Measurements from ENCODE around the gene TTLL12.

Gene TTLL12

DNA sequence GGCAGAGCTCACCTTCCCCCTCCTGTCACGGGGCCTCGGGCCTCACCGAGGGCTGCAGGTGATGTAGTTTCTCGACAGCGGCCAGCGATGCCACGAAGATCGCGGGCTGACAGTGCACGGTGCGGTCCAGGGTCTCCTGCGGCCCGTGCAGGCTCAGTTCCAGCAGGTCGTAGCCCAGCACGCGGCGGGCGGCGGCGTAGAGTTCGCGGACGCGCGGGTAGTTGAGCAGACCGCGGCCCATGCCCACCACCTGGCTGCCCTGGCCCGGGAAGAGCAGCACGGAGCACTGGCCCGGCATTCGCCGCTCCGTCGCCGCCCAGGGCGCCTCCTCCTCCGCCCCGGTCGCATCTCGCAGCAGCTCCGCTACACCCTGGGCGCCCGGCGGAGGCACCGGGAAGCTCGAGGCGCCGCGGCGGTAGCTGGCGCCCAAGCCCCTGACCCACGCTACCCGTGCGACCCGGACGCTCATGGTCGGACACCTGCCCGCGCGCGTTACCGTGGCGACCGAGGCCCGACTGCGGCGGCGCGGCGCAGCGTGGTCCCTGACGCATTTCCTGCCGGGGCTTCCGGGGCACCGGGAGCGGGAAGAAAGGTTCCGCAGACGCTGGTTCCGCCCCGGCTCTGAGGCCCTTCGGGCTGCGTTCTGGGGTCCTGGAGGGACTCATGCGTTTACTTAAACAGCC, 43.9 kb downstream of the TTLL12 start, which contains the start of gene MCAT:
Gene MCAT (minus strand): TSS at position 519 of the 683 bp plus-strand sequence. CDS start 50 bp downstream, at position 469.
- ATAC-seq, result peak; percentile 96
- TF ChIP-seq GLIS3 (CRISPR knock-in tag; IDR thresholded peaks at IDR 0.05) (no peak), SNAI2 (CRISPR knock-in tag; IDR thresholded peaks at IDR 0.05) (no peak), TOX (CRISPR knock-in tag; IDR thresholded peaks at IDR 0.05; ENCODE audit: borderline replicate concordance) (no peak), PPARA (CRISPR knock-in tag; IDR thresholded peaks at IDR 0.05; ENCODE audit: borderline replicate concordance) (no peak), ZNF70 (CRISPR knock-in tag; IDR thresholded peaks at IDR 0.05) (no peak), ZNF8 (CRISPR knock-in tag; IDR thresholded peaks at IDR 0.05) (no peak), ZFP3 (CRISPR knock-in tag; IDR thresholded peaks at IDR 0.05) (no peak), OSR1 (CRISPR knock-in tag; IDR thresholded peaks at IDR 0.05) (no peak)
- TF ChIP-seq, protein P1, sequence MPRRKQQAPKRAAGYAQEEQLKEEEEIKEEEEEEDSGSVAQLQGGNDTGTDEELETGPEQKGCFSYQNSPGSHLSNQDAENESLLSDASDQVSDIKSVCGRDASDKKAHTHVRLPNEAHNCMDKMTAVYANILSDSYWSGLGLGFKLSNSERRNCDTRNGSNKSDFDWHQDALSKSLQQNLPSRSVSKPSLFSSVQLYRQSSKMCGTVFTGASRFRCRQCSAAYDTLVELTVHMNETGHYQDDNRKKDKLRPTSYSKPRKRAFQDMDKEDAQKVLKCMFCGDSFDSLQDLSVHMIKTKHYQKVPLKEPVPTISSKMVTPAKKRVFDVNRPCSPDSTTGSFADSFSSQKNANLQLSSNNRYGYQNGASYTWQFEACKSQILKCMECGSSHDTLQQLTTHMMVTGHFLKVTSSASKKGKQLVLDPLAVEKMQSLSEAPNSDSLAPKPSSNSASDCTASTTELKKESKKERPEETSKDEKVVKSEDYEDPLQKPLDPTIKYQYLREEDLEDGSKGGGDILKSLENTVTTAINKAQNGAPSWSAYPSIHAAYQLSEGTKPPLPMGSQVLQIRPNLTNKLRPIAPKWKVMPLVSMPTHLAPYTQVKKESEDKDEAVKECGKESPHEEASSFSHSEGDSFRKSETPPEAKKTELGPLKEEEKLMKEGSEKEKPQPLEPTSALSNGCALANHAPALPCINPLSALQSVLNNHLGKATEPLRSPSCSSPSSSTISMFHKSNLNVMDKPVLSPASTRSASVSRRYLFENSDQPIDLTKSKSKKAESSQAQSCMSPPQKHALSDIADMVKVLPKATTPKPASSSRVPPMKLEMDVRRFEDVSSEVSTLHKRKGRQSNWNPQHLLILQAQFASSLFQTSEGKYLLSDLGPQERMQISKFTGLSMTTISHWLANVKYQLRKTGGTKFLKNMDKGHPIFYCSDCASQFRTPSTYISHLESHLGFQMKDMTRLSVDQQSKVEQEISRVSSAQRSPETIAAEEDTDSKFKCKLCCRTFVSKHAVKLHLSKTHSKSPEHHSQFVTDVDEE (CRISPR knock-in tag; IDR thresholded peaks at IDR 0.05), result no peak
- TF ChIP-seq, protein P2, sequence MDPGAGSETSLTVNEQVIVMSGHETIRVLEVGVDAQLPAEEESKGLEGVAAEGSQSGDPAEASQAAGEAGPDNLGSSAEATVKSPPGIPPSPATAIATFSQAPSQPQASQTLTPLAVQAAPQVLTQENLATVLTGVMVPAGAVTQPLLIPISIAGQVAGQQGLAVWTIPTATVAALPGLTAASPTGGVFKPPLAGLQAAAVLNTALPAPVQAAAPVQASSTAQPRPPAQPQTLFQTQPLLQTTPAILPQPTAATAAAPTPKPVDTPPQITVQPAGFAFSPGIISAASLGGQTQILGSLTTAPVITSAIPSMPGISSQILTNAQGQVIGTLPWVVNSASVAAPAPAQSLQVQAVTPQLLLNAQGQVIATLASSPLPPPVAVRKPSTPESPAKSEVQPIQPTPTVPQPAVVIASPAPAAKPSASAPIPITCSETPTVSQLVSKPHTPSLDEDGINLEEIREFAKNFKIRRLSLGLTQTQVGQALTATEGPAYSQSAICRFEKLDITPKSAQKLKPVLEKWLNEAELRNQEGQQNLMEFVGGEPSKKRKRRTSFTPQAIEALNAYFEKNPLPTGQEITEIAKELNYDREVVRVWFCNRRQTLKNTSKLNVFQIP (CRISPR knock-in tag; IDR thresholded peaks at IDR 0.05; ENCODE audit: borderline replicate concordance, low read depth), result no peak

DNA sequence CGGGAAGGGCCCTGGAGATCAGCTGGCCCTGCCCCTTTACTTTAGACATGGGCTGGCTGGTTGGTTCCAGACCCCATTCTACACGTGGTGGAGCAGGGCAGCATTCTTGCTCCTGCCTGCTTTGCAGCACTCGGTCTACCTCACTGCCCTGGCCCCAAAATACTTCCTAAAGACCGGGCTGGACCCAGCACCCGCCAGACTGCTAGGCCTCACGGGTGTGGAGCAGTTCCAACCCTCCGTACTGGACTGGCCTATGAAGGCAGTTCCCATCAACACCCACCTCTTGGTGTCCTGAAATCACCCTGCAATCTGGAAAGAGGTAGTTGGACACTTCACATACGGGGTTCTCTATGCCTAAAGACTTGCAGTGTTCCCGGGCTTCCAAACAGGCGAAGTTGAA, 50.1 kb downstream of the TTLL12 start:
- no peak for TF ChIP-seq SNAI2 (CRISPR knock-in tag; IDR thresholded peaks at IDR 0.05)
- TF ChIP-seq ZNF565 (CRISPR knock-in tag; conservative IDR thresholded peaks at IDR 0.05; ENCODE audit: low read depth), result no peak
- no peak for ATAC-seq

DNA sequence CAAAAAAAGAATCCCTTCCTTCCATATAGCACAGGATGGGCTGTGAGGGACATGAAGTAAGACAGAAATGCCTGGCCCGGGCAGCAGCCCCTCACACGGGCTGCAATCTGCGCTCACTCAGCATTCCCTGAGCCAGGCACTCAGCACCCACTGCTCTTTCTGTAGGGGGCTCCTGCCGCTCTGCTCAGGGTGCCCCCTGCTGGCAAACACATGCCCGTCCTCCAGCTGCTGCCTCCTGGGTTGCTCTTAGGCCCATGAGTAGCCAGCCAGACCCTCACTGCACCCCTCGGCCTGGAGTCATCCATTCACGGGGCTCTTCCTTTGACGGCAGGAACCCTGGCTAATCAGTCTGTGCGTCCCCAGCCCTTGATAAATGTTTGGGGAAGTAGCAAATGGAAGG, 50.7 kb downstream of the TTLL12 start:
- ATAC-seq, result peak; percentile 77
- TF ChIP-seq ISL1 (CRISPR knock-in tag; IDR thresholded peaks at IDR 0.05) (no peak), ZFP30 (CRISPR knock-in tag; IDR thresholded peaks at IDR 0.05) (no peak), CSDC2 (CRISPR knock-in tag; IDR thresholded peaks at IDR 0.05) (no peak), GLIS3 (CRISPR knock-in tag; IDR thresholded peaks at IDR 0.05) (no peak), TCF4 (CRISPR knock-in tag; IDR thresholded peaks at IDR 0.05; ENCODE audit: borderline replicate concordance) (no peak), ARNTL (CRISPR knock-in tag; IDR thresholded peaks at IDR 0.05; ENCODE audit: borderline replicate concordance, low read depth) (no peak), ZFP3 (CRISPR knock-in tag; IDR thresholded peaks at IDR 0.05) (no peak), SNAI2 (CRISPR knock-in tag; IDR thresholded peaks at IDR 0.05) (no peak), OSR1 (CRISPR knock-in tag; IDR thresholded peaks at IDR 0.05) (no peak), BACH2 (CRISPR knock-in tag; IDR thresholded peaks at IDR 0.05; ENCODE audit: borderline replicate concordance) (no peak)
- TF ChIP-seq, protein P3, sequence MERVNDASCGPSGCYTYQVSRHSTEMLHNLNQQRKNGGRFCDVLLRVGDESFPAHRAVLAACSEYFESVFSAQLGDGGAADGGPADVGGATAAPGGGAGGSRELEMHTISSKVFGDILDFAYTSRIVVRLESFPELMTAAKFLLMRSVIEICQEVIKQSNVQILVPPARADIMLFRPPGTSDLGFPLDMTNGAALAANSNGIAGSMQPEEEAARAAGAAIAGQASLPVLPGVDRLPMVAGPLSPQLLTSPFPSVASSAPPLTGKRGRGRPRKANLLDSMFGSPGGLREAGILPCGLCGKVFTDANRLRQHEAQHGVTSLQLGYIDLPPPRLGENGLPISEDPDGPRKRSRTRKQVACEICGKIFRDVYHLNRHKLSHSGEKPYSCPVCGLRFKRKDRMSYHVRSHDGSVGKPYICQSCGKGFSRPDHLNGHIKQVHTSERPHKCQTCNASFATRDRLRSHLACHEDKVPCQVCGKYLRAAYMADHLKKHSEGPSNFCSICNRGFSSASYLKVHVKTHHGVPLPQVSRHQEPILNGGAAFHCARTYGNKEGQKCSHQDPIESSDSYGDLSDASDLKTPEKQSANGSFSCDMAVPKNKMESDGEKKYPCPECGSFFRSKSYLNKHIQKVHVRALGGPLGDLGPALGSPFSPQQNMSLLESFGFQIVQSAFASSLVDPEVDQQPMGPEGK (CRISPR knock-in tag; IDR thresholded peaks at IDR 0.05; ENCODE audit: borderline replicate concordance), result no peak

DNA sequence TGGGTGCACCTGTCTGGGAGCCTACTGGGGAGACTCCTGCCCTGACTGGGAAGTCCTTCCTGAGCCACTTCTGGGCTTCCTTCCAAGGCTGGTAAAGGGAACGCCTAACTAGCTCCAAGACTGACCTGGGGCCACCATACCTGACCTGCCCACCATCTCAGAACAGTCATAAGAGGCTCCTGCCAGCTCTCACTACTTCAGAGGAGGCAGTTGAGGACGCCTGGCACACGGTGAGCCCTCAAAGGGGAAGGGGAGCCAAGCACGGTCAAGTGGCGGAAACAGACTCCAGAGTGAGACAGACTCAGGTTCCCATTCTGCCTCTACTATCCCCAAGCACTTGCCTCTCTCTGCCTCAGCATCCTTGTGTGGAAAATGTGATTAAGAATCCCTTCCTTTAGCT, 51.4 kb downstream of the TTLL12 start:
- ATAC-seq, result no peak
- TF ChIP-seq ESRRG (CRISPR knock-in tag; IDR thresholded peaks at IDR 0.05) (no peak), ZC3H10 (CRISPR knock-in tag; IDR thresholded peaks at IDR 0.05) (no peak)
- TF ChIP-seq, protein P2 (CRISPR knock-in tag; IDR thresholded peaks at IDR 0.05; ENCODE audit: borderline replicate concordance, low read depth), result no peak

All from SK-N-SH treated with all-trans-retinoic acid at 6 μM for 48 hours (cell line).